ENCODE data around the gene HIP1. TPM values are rescaled to one million over a fixed set of nuclear protein-coding genes. Genes with fewer than 3 reads are reported as not detected.
A peak's percentile ranks its signal among the peaks of the same experiment; 100 is the strongest.

Gene HIP1
- total and polyA plus RNA-seq, 2 of the 4 experiments (the other 2 are of a cell fraction): 6.8 to 10.0 TPM

DNA sequence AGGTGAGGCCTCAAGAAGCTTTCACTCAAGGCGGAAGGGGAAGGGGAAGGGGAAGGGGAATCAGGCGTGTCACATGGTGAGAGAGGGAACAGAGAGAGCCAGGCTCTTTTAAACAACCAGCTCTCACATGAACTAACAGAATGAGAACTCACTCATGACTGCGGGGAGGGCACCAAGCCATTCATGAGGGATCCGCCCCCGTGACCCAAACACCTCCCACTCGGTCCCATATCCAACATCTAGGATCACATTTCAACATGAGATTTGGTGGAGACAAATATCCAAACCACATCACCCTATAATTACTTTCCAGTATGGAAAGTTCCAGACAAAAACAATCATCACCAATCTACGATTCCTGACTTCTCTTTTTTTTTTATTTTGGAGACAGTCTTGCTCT, 22.9 kb downstream of the HIP1 start:
- H3K9me3 ChIP-seq (ENCODE audit: control insufficient read depth, insufficient read depth, low read length): no peaks in the 10 kb centered on the region
- H3K4me3 ChIP-seq (ENCODE audit: insufficient read depth, low read depth, low read length): no peak overlapping the region
- H4K5ac ChIP-seq (ENCODE audit: low read depth, low read length): no peak overlapping the region
- no peak overlapping the region for H2AFZ ChIP-seq (replicated peaks; ENCODE audit: low read length, poor library complexity)
- H3K23ac ChIP-seq (ENCODE audit: low read depth, low read length): no peak overlapping the region
- no peak overlapping the region for H2AK9ac ChIP-seq (replicated peaks; ENCODE audit: low read depth, low read length, poor library complexity)
- H4K8ac ChIP-seq (ENCODE audit: low read depth in 2 of 2, low read length in 2 of 2): no peak overlapping the region
- ChIA-PET POLR2A (ENCODE audit: unreplicated experiment) (no interaction called here), CTCF (no interaction called here)
- intact Hi-C loops (cut with micrococcal nuclease) (no loop called here), dilution Hi-C loops (cut with HindIII; ENCODE audit: low sequenced_read_pairs, unreplicated experiment) (no loop called here), in situ Hi-C loops (cut with MboI; ENCODE audit: low sequenced_read_pairs) (no loop called here)
- peak overlapping the region; percentile 58; the same call in 1 of the 2 replicates for H3K14ac ChIP-seq (replicated peaks; ENCODE audit: low read depth, low read length)
- no peak overlapping the region for H2BK5ac ChIP-seq (ENCODE audit: low read depth, low read length, poor library complexity, severe bottlenecking)
- TF ChIP-seq MAZ (IDR thresholded peaks at IDR 0.05; ENCODE audit: borderline replicate concordance, low read depth, low read length): no peak
- TF ChIP-seq MXI1 (IDR thresholded peaks at IDR 0.05; ENCODE audit: borderline replicate concordance, low read depth, low read length): no peak
- TF ChIP-seq RFX5 (IDR thresholded peaks at IDR 0.05; ENCODE audit: low read depth, low read length): no peak
- no peak for TF ChIP-seq RAD21 (IDR thresholded peaks at IDR 0.05; ENCODE audit: low read length)
- no peak for TF ChIP-seq NFE2L2 (IDR thresholded peaks at IDR 0.05; ENCODE audit: low read depth, low read length)
- no peak for TF ChIP-seq BHLHE40 (IDR thresholded peaks at IDR 0.05; ENCODE audit: low read depth, low read length)
- TF ChIP-seq, protein P1, sequence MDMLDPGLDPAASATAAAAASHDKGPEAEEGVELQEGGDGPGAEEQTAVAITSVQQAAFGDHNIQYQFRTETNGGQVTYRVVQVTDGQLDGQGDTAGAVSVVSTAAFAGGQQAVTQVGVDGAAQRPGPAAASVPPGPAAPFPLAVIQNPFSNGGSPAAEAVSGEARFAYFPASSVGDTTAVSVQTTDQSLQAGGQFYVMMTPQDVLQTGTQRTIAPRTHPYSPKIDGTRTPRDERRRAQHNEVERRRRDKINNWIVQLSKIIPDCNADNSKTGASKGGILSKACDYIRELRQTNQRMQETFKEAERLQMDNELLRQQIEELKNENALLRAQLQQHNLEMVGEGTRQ (IDR thresholded peaks at IDR 0.05; ENCODE audit: low read depth, low read length): no peak
- TF ChIP-seq POLR2A (IDR thresholded peaks at IDR 0.05; ENCODE audit: low read depth, low read length): no peak
- TF ChIP-seq, protein P2, sequence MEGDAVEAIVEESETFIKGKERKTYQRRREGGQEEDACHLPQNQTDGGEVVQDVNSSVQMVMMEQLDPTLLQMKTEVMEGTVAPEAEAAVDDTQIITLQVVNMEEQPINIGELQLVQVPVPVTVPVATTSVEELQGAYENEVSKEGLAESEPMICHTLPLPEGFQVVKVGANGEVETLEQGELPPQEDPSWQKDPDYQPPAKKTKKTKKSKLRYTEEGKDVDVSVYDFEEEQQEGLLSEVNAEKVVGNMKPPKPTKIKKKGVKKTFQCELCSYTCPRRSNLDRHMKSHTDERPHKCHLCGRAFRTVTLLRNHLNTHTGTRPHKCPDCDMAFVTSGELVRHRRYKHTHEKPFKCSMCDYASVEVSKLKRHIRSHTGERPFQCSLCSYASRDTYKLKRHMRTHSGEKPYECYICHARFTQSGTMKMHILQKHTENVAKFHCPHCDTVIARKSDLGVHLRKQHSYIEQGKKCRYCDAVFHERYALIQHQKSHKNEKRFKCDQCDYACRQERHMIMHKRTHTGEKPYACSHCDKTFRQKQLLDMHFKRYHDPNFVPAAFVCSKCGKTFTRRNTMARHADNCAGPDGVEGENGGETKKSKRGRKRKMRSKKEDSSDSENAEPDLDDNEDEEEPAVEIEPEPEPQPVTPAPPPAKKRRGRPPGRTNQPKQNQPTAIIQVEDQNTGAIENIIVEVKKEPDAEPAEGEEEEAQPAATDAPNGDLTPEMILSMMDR (conservative IDR thresholded peaks at IDR 0.05; ENCODE audit: low read depth, low read length): no peak
- TF ChIP-seq SMC3 (IDR thresholded peaks at IDR 0.05; ENCODE audit: low read depth, low read length): no peak
- TF ChIP-seq FOS (IDR thresholded peaks at IDR 0.05; ENCODE audit: low read depth, low read length): no peak
- no peak for TF ChIP-seq MAFK (IDR thresholded peaks at IDR 0.05; ENCODE audit: low read depth, low read length)
- no peak for TF ChIP-seq RCOR1 (IDR thresholded peaks at IDR 0.05; ENCODE audit: insufficient replicate concordance, low read length)
- TF ChIP-seq CHD1 (IDR thresholded peaks at IDR 0.05; ENCODE audit: low read depth, low read length): no peak
- TF ChIP-seq, protein P3, sequence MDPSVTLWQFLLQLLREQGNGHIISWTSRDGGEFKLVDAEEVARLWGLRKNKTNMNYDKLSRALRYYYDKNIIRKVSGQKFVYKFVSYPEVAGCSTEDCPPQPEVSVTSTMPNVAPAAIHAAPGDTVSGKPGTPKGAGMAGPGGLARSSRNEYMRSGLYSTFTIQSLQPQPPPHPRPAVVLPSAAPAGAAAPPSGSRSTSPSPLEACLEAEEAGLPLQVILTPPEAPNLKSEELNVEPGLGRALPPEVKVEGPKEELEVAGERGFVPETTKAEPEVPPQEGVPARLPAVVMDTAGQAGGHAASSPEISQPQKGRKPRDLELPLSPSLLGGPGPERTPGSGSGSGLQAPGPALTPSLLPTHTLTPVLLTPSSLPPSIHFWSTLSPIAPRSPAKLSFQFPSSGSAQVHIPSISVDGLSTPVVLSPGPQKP (IDR thresholded peaks at IDR 0.05; ENCODE audit: borderline replicate concordance, low read depth, low read length): no peak
- TF ChIP-seq CEBPB (IDR thresholded peaks at IDR 0.05; ENCODE audit: low read depth, low read length): no peak
- H3K9me1 ChIP-seq (ENCODE audit: insufficient read depth, low read length): peaks cover 20% of the 10 kb centered on the region
- no peak overlapping the region for H3K9ac ChIP-seq (ENCODE audit: low read depth, low read length)
- peaks cover 5% of the 10 kb centered on the region for H4K20me1 ChIP-seq (ENCODE audit: insufficient read depth, low read length)
- BruUV-seq (replicated peaks): no TSS peak
- H4K91ac ChIP-seq (ENCODE audit: insufficient read depth, low read depth, low read length): no peak overlapping the region; the same call in 1 of the 2 replicates
- ATAC-seq (ENCODE audit: low read depth): no peak
- no peaks in the 10 kb centered on the region for H3K27me3 ChIP-seq (ENCODE audit: control insufficient read depth, insufficient read depth, low read length)
- H3K56ac ChIP-seq (ENCODE audit: extremely low read depth, insufficient read depth, low read length): no peak overlapping the region
- no CpG with 5 or more reads among the region's 7 CpGs for WGBS, 2 experiments (ENCODE audit: extremely low coverage in 2 of 2, insufficient read length in 1 of 2)
- H2AK5ac ChIP-seq (ENCODE audit: low read depth, low read length): peak overlapping the region; percentile 86
- peaks cover 15% of the 10 kb centered on the region for H3K4me1 ChIP-seq (ENCODE audit: control insufficient read depth, insufficient read depth, low read length)
- H3K79me1 ChIP-seq (ENCODE audit: low read depth in 1 of 2, low read length in 2 of 2): peaks cover 4 to 36% of the 10 kb centered on the region in 2 experiments; a peak in 3 of 4 replicates
- peak overlapping the region; percentile 59 for H3K4ac ChIP-seq (ENCODE audit: low read depth, low read length)
- H3K27ac ChIP-seq (ENCODE audit: insufficient read depth, low read length): no peak overlapping the region
- peaks cover 2% of the 10 kb centered on the region; the same call in 1 of the 2 replicates for H3K36me3 ChIP-seq (ENCODE audit: control insufficient read depth, insufficient read depth, low read length)
- H3K18ac ChIP-seq (ENCODE audit: low read depth, low read length): no peak overlapping the region; the same call in 1 of the 2 replicates
- no peak for DNase-seq
- H3K4me2 ChIP-seq (ENCODE audit: low read depth, low read length): no peak overlapping the region
- H2BK20ac ChIP-seq (ENCODE audit: low read depth, low read length): peak overlapping the region; percentile 30; the same call in 1 of the 2 replicates
- H2BK15ac ChIP-seq (ENCODE audit: low read depth, low read length): peak overlapping the region; percentile 52; the same call in 1 of the 3 replicates
- H2BK120ac ChIP-seq (ENCODE audit: low read depth, low read length): peak overlapping the region; percentile 66
